GM23338 (cell line): ENCODE results near the gene SV2C. TPM values are rescaled to one million over a fixed set of nuclear protein-coding genes. Genes with fewer than 3 reads are reported as not detected.

ENCODE experiments used
- CREB1 ChIP-seq: fragments of 250-450 bp; sonication (Bioruptor Pico); IDR thresholded peaks from 2 replicates; pipeline ENCODE4 v1.5.0; 2020; ENCODE audit warnings: low read depth, mild to moderate bottlenecking, moderate library complexity
- EZH2phosphoT487 ChIP-seq: fragments of 200-600 bp; sonication (generic); IDR thresholded peaks from one replicate; pipeline ENCODE4 v1.8.1; 2018; ENCODE audit warnings: antibody characterized with exemption; ENCODE audit not compliant: unreplicated experiment
- STAT1 ChIP-seq: IDR thresholded peaks from one replicate; pipeline ENCODE4 v1.6.1; 2016; ENCODE audit warnings: antibody characterized with exemption; ENCODE audit not compliant: unreplicated experiment
- ZNF462 ChIP-seq: fragments of 250-450 bp; sonication (Bioruptor Pico); IDR thresholded peaks from 2 replicates; pipeline ENCODE4 v1.5.0; 2020; ENCODE audit warnings: mild to moderate bottlenecking, moderate library complexity
- polyA plus RNA-seq: library from polyadenylated mRNA; unstranded; fragments of >200 nt; fragmentation: Nextera tagmentation; extraction: Ambion mirVana; gene quantifications from 2 replicates; pipeline ENCODE4 v1.2.1, GENCODE V29; 2016
- total RNA-seq: library from RNA; depleted of rRNA; stranded (reverse); fragments of >200 nt; shearing (Covaris generic); gene quantifications from 2 replicates; pipeline ENCODE4 v1.2.3, GENCODE V29; 2014
- TF ChIP-seq, protein P1 (sequence below): IDR thresholded peaks from 2 replicates; pipeline ENCODE4 v1.6.1; 2016; ENCODE audit warnings: antibody characterized with exemption
- TF ChIP-seq, protein P2 (sequence below): IDR thresholded peaks from one replicate; pipeline ENCODE4 v1.6.1; 2018; ENCODE audit warnings: antibody characterized with exemption; ENCODE audit not compliant: unreplicated experiment

The SV2C gene
- total and polyA plus RNA-seq, 2 experiments from 2014 or later, result 0.05 to 0.07 TPM

- TF ChIP-seq ZNF462 (CRISPR knock-in tag) (no peak), STAT1 (no peak), EZH2phosphoT487 (no peak), CREB1 (CRISPR knock-in tag) (no peak)
- TF ChIP-seq, protein P1, sequence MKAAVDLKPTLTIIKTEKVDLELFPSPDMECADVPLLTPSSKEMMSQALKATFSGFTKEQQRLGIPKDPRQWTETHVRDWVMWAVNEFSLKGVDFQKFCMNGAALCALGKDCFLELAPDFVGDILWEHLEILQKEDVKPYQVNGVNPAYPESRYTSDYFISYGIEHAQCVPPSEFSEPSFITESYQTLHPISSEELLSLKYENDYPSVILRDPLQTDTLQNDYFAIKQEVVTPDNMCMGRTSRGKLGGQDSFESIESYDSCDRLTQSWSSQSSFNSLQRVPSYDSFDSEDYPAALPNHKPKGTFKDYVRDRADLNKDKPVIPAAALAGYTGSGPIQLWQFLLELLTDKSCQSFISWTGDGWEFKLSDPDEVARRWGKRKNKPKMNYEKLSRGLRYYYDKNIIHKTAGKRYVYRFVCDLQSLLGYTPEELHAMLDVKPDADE, result no peak
- TF ChIP-seq, protein P2, sequence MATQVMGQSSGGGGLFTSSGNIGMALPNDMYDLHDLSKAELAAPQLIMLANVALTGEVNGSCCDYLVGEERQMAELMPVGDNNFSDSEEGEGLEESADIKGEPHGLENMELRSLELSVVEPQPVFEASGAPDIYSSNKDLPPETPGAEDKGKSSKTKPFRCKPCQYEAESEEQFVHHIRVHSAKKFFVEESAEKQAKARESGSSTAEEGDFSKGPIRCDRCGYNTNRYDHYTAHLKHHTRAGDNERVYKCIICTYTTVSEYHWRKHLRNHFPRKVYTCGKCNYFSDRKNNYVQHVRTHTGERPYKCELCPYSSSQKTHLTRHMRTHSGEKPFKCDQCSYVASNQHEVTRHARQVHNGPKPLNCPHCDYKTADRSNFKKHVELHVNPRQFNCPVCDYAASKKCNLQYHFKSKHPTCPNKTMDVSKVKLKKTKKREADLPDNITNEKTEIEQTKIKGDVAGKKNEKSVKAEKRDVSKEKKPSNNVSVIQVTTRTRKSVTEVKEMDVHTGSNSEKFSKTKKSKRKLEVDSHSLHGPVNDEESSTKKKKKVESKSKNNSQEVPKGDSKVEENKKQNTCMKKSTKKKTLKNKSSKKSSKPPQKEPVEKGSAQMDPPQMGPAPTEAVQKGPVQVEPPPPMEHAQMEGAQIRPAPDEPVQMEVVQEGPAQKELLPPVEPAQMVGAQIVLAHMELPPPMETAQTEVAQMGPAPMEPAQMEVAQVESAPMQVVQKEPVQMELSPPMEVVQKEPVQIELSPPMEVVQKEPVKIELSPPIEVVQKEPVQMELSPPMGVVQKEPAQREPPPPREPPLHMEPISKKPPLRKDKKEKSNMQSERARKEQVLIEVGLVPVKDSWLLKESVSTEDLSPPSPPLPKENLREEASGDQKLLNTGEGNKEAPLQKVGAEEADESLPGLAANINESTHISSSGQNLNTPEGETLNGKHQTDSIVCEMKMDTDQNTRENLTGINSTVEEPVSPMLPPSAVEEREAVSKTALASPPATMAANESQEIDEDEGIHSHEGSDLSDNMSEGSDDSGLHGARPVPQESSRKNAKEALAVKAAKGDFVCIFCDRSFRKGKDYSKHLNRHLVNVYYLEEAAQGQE, result no peak
Observed at GRCh38 chr5:76155536-76155935, 72.4 kb downstream of the SV2C start (continued).
